ENCODE measurements around the gene SCYGR1.
"Not testable (repeated sequence)": the region's sequence is repeated elsewhere in the genome, so short reads cannot be mapped to it uniquely, and the experiment has no call there.

The SCYGR1 gene

GRCh38 chr2:227387583-227387982, at the start of gene SCYGR1:
Gene SCYGR1 (minus strand): TSS chr2:227387949. CDS start chr2:227387949, 0 bp downstream.
- not testable (repeated sequence) for DNase-seq

GRCh38 chr2:227436436-227437174, 48.9 kb upstream of the SCYGR1 start:
- no peak for DNase-seq

GRCh38 chr2:227433171-227433570, 45.4 kb upstream of the SCYGR1 start:
- no peak for DNase-seq

- no peak for DNase-seq
These were observed 42.9 kb upstream of the SCYGR1 start for GRCh38 chr2:227430639-227431038.

- DNase-seq = no peak
These were observed 41.1 kb upstream of the SCYGR1 start for GRCh38 chr2:227428731-227429285.

GRCh38 chr2:227423656-227424499, 36.1 kb upstream of the SCYGR1 start:
- DNase-seq = no peak

- DNase-seq = no peak
These were observed 32.6 kb upstream of the SCYGR1 start for GRCh38 chr2:227420087-227421052.

- no peak for DNase-seq
These were observed 29.0 kb upstream of the SCYGR1 start for GRCh38 chr2:227416701-227417100.

GRCh38 chr2:227415538-227416424, 28.0 kb upstream of the SCYGR1 start:
- no peak for DNase-seq

GRCh38 chr2:227414846-227415245, 27.1 kb upstream of the SCYGR1 start:
- no peak for DNase-seq

GRCh38 chr2:227413371-227413770, 25.6 kb upstream of the SCYGR1 start:
- no peak for DNase-seq

GRCh38 chr2:227412877-227413276, 25.1 kb upstream of the SCYGR1 start:
- no peak for DNase-seq

GRCh38 chr2:227411990-227412350, 24.2 kb upstream of the SCYGR1 start:
- DNase-seq = no peak

GRCh38 chr2:227411320-227411989, 23.7 kb upstream of the SCYGR1 start:
- peak; percentile 72 to 77 for DNase-seq

GRCh38 chr2:227410191-227410590, 22.4 kb upstream of the SCYGR1 start:
- DNase-seq = no peak

- no peak for DNase-seq
These were observed 19.9 kb upstream of the SCYGR1 start for GRCh38 chr2:227407591-227408151.

- no peak for DNase-seq
These were observed 18.7 kb upstream of the SCYGR1 start for GRCh38 chr2:227406177-227407031.

- DNase-seq = no peak
These were observed 17.0 kb upstream of the SCYGR1 start for GRCh38 chr2:227404585-227405271.

- DNase-seq = no peak
These were observed 15.2 kb upstream of the SCYGR1 start for GRCh38 chr2:227402959-227403358.

Data from activated T-cell treated with anti-CD3 and anti-CD28 coated beads, Interleukin-2, amount 50 U/mL, for 48 hours (primary cell).